NCI-H146 treated with DMSO at 0.1 percent for 48 hours (cell line): ENCODE data around the gene GLTP.

Source experiments
- DNase-seq: peaks from one replicate; lab custom pipeline; 2025; ENCODE audit not compliant: unreplicated experiment; lab: John Stamatoyannopoulos, UW

The GLTP gene

DNA sequence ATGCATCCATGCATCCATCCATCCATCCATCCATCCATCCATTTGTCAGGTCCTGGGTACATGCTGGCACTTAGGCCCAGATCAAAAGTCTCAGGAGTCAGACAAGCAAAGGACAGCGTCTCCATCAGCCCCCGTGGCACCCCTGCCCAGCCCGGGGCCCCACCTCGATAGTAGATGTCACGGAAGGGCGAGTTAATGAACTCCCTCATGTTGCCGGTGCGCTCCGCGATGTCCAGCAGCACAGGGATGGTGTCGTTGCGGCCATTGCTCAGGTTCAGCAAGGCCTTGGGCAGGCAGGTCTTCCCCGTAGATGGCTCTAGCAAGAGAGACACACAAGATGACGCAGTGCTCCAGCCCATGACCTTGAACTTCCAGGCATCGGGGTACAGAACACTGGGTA is 77.5 kb downstream of the GLTP start:
- DNase-seq = no peak
